ENCODE data around the gene FOXN1. TPM values are rescaled to one million over a fixed set of nuclear protein-coding genes. Genes with fewer than 3 reads are reported as not detected.

FOXN1 gene
- total and polyA plus RNA-seq, 2 of the 4 experiments (the other 2 are of a cell fraction) = not detected

DNA sequence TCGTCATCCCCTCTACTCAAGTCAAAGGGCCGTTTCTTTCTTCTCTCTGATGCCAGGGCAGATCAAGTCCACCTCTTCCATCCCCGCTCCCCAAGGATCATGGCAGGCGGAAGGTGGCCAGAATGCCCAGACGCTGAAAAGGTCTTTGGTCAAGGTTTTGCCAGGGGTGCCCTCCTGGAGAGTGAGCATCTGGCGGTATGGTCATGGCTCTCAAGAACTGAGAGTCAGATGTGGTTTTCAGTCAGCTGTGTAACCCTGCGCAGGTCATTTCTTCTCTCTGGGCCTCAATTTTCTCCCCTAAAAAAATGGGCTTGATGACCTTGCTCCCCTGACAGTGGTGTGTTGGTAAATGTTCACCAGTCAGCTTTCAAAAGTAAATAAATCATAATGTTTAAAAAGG is 12.4 kb downstream of the FOXN1 start:
- Histone ChIP-seq H3K9me1 (ENCODE audit: insufficient read depth, low read length) (no peaks in the 10 kb centered on the region), H2BK5ac (ENCODE audit: low read depth, low read length, poor library complexity, severe bottlenecking) (no peak overlapping the region), H2BK20ac (ENCODE audit: low read depth, low read length) (no peak overlapping the region), H4K20me1 (ENCODE audit: insufficient read depth, low read length) (no peaks in the 10 kb centered on the region; the same call in 1 of the 2 replicates), H3K4ac (ENCODE audit: low read depth, low read length) (no peak overlapping the region), H3K56ac (ENCODE audit: extremely low read depth, insufficient read depth, low read length) (no peak overlapping the region), H4K5ac (ENCODE audit: low read depth, low read length) (no peak overlapping the region), H3K4me2 (ENCODE audit: low read depth, low read length) (no peak overlapping the region), H2AK9ac (replicated peaks; ENCODE audit: low read depth, low read length, poor library complexity) (no peak overlapping the region), H3K4me3 (ENCODE audit: insufficient read depth, low read depth, low read length) (no peak overlapping the region), H2AK5ac (ENCODE audit: low read depth, low read length) (no peak overlapping the region), H3K4me1 (ENCODE audit: control insufficient read depth, insufficient read depth, low read length) (no peaks in the 10 kb centered on the region), H3K14ac (replicated peaks; ENCODE audit: low read depth, low read length) (no peak overlapping the region), H2BK120ac (ENCODE audit: low read depth, low read length) (no peak overlapping the region), H2BK15ac (ENCODE audit: low read depth, low read length) (no peak overlapping the region), H3K23ac (ENCODE audit: low read depth, low read length) (no peak overlapping the region), H2AFZ (replicated peaks; ENCODE audit: low read length, poor library complexity) (no peak overlapping the region), H3K18ac (ENCODE audit: low read depth, low read length) (no peak overlapping the region), H4K8ac (ENCODE audit: low read depth in 2 of 2, low read length in 2 of 2) (no peak overlapping the region), H3K27me3 (ENCODE audit: control insufficient read depth, insufficient read depth, low read length) (peaks cover 44% of the 10 kb centered on the region), H3K36me3 (ENCODE audit: control insufficient read depth, insufficient read depth, low read length) (no peaks in the 10 kb centered on the region), H3K9me3 (ENCODE audit: control insufficient read depth, insufficient read depth, low read length) (no peaks in the 10 kb centered on the region), H3K9ac (ENCODE audit: low read depth, low read length) (no peak overlapping the region), H4K91ac (ENCODE audit: insufficient read depth, low read depth, low read length) (no peak overlapping the region), H3K79me1 (ENCODE audit: low read depth in 1 of 2, low read length in 2 of 2) (no peaks in the 10 kb centered on the region), H3K27ac (ENCODE audit: insufficient read depth, low read length) (no peak overlapping the region)
- in situ Hi-C loops (cut with MboI; ENCODE audit: low sequenced_read_pairs) (no loop called here), intact Hi-C loops (cut with micrococcal nuclease) (no loop called here), dilution Hi-C loops (cut with HindIII; ENCODE audit: low sequenced_read_pairs, unreplicated experiment) (no loop called here)
- ChIA-PET CTCF (no interaction called here), POLR2A (ENCODE audit: unreplicated experiment) (no interaction called here)
- BruUV-seq (replicated peaks) = no TSS peak
- DNase-seq (no peak), ATAC-seq (ENCODE audit: low read depth) (no peak)
- TF ChIP-seq MXI1 (IDR thresholded peaks at IDR 0.05; ENCODE audit: borderline replicate concordance, low read depth, low read length) (no peak), MAFK (IDR thresholded peaks at IDR 0.05; ENCODE audit: low read depth, low read length) (no peak), RAD21 (IDR thresholded peaks at IDR 0.05; ENCODE audit: low read length) (no peak), FOS (IDR thresholded peaks at IDR 0.05; ENCODE audit: low read depth, low read length) (no peak), RCOR1 (IDR thresholded peaks at IDR 0.05; ENCODE audit: insufficient replicate concordance, low read length) (no peak), CEBPB (IDR thresholded peaks at IDR 0.05; ENCODE audit: low read depth, low read length) (no peak), BHLHE40 (IDR thresholded peaks at IDR 0.05; ENCODE audit: low read depth, low read length) (no peak)
- TF ChIP-seq, protein P1, sequence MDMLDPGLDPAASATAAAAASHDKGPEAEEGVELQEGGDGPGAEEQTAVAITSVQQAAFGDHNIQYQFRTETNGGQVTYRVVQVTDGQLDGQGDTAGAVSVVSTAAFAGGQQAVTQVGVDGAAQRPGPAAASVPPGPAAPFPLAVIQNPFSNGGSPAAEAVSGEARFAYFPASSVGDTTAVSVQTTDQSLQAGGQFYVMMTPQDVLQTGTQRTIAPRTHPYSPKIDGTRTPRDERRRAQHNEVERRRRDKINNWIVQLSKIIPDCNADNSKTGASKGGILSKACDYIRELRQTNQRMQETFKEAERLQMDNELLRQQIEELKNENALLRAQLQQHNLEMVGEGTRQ (IDR thresholded peaks at IDR 0.05; ENCODE audit: low read depth, low read length) = no peak
- no CpG with 5 or more reads among the region's 7 CpGs for WGBS, 2 experiments (ENCODE audit: extremely low coverage in 2 of 2, insufficient read length in 1 of 2)
